GM12801 (cell line): ENCODE results near the gene LAMC3.

ENCODE experiments used
- TF ChIP-seq, protein P1 (sequence below): IDR thresholded peaks from one replicate; pipeline ENCODE4 v1.5.1; 2011; ENCODE audit warnings: control low read depth; ENCODE audit not compliant: insufficient read length; ENCODE audit errors: extremely low read depth

LAMC3 gene

DNA sequence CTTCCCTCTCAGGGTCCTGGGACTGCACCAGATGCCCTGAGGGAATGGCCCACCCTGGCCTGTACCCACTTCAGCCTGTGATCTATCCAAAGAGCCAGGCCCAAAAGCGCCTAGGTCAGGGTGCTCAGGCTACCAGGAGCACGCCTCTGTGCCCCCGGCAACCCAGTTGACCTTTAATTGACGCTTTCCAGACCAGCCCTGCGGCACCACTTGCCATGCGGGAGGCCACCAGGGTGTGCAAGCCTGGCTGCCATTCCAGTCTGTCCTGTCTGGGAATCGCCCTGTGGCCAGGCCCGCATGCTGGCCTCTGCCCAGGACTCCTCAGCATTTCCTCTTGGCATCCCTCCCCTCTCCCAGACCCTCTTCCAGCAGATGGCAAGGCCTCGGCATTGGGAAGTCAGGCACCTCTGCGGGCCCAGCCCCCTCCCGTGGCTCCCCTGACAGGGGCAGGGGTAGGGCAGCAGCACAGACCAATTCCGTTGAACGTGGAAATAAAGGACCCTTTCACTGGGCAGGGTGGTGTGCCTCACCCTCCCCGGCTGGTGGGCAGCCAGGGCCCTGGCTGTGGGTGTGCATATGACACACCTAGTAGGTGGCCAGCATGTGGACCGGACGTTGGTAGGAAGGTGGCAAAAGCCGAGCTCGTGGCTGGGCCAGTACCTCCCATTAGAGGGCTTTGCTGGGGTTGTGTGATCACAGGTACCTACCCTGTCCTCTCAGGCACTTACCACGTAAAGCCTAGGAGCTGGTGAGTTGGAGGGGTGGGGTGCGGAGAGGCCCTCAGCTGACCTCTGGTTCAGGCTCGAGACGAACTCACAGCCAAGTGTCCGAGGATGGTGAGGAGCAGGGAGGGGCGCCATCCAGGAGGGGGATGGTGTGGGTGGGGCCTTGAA is 83.8 kb downstream of the LAMC3 start:
- TF ChIP-seq, protein P1, sequence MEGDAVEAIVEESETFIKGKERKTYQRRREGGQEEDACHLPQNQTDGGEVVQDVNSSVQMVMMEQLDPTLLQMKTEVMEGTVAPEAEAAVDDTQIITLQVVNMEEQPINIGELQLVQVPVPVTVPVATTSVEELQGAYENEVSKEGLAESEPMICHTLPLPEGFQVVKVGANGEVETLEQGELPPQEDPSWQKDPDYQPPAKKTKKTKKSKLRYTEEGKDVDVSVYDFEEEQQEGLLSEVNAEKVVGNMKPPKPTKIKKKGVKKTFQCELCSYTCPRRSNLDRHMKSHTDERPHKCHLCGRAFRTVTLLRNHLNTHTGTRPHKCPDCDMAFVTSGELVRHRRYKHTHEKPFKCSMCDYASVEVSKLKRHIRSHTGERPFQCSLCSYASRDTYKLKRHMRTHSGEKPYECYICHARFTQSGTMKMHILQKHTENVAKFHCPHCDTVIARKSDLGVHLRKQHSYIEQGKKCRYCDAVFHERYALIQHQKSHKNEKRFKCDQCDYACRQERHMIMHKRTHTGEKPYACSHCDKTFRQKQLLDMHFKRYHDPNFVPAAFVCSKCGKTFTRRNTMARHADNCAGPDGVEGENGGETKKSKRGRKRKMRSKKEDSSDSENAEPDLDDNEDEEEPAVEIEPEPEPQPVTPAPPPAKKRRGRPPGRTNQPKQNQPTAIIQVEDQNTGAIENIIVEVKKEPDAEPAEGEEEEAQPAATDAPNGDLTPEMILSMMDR, result no peak

DNA sequence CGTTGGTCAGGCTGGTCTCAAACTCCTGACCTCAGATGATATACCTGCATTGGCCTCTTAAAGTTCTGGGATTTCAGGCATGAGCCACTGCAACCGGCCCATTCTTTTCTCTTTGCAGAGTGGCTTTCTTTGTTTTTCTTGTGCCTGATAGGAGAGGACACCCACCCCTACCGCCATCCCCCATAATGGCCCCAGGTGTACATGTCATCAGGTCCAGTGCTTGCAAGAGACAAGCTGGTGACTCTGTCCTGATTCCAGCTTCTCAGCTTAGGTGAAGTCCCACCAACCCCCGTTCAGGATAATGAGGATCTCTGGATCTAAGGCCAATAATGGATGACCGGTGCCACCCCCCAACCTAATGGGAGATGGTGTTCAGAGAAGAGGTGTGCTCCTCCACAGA is 85.0 kb downstream of the LAMC3 start:
- TF ChIP-seq, protein P1, result no peak

DNA sequence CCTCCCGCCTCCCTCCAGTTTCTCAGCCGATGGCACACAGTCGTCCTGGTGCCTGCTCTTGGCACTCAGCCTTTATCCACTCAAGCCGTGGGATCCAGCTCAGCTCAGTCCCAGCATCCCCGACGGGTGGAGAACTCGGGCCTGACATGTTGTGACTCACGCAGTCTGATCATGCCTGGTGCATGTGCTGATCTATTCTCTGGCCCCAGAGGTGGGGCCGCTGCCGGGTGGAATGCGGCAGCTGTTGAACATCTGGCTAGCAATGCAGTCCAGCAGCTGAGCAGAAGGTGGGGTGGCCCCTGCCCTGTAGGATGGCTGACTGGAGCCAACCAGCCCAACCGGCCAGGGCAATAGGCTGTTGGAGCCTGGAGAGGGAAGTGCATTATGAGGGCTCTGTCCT is 85.6 kb downstream of the LAMC3 start:
- TF ChIP-seq, protein P1, result no peak

DNA sequence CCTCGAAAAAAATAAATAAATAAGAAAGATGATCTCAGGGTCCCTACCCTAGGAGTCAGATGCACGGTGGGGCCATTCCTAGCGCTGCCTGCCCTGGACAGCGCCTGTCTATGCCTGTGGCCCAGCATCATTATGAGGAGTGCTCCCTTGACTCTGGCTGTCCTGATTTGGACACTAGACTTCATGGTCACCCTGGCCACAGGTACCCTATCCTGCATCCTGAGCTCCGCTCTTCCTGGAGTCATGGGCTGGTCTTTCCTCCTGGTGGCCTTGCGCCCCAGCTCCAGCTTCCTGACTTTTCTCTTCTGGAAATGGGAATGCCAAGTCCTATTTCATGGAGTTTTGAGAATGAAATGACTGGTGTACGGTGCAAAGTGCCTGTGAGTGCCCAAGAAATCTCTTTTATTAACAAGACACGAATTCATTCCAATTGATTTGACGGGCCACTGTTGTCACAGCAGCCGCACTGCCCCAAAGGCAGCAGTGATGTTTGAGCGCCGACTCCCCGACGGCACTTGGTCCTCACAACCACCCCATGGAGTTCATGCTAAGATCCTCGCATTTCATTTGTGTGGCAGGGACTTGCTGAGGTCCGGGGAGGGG is 86.8 kb downstream of the LAMC3 start:
- TF ChIP-seq, protein P1, result no peak

DNA sequence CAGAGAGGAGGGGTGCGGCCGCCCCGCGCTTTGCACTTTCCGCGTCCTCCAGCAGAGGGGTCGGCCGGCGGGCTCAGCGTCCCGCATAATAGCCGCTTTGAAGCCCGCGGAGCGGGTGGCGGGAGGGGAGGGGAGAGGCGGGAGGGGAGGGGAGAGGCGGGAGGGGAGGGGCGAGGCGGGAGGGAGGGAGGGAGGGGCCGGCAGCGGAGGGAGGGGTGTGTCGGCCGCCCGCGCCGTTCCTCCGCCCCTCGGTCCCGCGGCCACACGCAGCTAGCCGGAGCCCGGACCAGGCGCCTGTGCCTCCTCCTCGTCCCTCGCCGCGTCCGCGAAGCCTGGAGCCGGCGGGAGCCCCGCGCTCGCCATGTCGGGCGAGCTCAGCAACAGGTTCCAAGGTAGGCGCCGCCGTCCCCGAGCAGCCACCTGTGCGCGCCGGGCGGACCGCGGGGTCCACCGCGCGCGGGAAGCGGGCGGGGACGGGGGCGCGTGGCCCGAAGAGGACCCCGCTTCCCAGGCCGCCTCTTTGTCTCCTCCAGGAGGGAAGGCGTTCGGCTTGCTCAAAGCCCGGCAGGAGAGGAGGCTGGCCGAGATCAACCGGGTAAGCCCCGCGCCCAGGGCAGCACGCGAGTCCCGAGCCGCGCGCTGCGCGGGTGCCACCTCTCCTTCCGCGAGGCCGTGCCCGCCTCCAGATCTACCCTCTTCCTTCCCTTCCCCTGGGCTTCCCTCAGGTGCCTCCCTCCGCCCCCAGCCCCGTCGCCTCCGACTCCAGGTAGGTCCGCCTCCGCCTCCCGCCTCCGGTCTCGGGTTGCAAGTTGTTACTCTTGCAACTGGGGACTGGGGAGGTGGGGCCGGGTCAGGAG is 87.5 kb downstream of the LAMC3 start, which contains the start of gene AIF1L:
TSS of gene AIF1L (plus strand) at position 263 of the 857 bp plus-strand sequence. CDS start at position 362, 99 bp downstream.
- TF ChIP-seq, protein P1, result no peak

DNA sequence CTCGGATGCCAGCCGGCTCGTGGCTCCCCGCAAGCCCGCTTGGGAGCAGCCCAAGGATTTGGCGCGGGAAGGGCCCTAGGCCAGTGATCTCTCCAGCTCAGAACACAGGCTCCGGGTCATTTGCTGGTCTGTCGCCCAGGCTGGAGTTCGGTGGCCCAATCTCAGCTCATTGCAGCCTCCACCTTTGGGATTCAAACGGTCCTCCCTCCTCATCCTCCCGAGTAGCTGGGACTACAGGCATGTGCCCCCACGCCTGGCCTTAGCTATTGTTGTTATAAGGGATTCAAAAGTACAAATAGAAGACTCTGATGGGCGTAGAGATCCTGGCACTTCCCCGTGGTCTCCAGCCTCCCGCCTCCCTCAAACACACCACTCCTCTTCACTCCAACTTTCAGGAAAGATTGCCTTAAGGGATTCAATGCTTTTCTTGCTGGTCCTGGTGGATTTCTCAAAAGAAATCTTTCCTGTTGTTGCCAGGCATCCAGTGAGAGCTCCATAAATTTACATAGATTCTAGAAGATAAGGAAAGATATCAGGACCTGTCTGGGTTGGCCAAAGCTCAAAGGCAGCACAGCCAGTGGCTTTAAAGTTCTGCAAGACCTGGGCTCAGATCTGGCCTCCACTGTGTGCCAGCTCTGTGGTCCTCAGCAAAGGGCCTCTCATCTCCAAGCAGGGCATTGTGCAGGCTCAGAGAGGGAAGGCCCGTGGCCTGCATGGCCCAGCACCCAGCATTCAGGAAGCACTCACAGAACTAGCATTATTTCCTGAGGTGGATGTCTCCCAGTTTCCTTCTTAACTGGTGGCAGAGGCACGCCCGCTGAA is 88.4 kb downstream of the LAMC3 start:
- TF ChIP-seq, protein P1, result no peak

DNA sequence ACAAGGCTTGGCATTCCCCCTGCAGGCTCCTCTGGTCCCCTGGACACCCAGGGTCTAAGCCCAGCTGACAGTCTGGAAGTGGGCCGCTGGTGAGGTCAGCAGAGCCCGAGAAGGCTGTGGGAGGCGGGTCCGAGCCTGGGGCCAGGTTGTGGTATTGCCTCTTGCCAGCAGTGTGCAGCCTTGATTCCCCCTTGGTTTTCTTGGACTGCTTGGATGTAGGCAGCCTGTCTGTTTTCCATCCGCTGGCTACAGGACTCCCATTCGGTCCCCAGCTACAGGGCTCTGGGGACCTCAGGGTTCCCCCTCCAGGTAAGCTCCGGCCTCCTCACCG is 88.9 kb downstream of the LAMC3 start:
- TF ChIP-seq, protein P1, result no peak
